ENCODE results near the gene NELFB. TPM values are rescaled to one million over a fixed set of nuclear protein-coding genes. Genes with fewer than 3 reads are reported as not detected.
A peak's percentile ranks its signal among the peaks of the same experiment; 100 is the strongest.

Gene NELFB
- polyA plus RNA-seq, 1 donor from 2014 or later, result 64.7 TPM

DNA sequence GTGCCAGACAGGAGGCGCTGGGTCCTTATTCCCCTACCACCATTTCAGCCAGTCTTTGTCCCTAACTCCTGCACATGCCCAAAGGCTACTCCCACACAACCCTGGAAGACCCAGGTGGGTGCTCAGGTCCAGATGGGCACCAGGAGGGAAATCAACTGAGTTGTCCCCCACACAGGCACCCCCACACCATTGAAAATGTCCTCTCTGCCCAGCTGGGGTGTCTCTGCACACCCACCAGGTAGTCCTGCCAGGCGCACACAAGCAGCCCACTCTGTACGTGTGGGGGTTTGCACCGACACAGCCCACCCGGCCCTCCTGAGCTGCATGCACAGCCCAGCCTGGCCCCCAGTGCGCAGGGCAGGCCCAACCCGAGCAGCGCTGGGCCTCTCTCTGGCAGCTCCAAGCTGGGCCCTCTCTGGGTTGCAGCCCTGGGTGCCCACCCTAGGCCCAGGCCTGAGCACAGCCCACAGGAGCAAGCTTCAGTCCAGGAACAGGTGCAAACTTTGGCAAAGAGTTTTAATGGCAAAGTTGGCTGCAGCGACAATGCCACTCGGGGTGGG lies 35.3 kb upstream of the NELFB start:
- no peak overlapping the region for H3K27ac ChIP-seq (ENCODE audit: low read length)
- H3K4me3 ChIP-seq (ENCODE audit: low read length), result no peak overlapping the region
- H3K27me3 ChIP-seq (ENCODE audit: insufficient read depth, low read depth, low read length), result no peaks in the 10 kb centered on the region
- H3F3A ChIP-seq (ENCODE audit: insufficient read depth, low read length, poor library complexity, severe bottlenecking), result no peaks in the 10 kb centered on the region
- no peaks in the 10 kb centered on the region for H4K20me1 ChIP-seq (ENCODE audit: insufficient read depth)
- H3K4me2 ChIP-seq (ENCODE audit: low read length), result no peak overlapping the region
- no peaks in the 10 kb centered on the region for H3K36me3 ChIP-seq (ENCODE audit: insufficient read depth, low read length)
- no peaks in the 10 kb centered on the region for H3K79me2 ChIP-seq (replicated peaks; ENCODE audit: insufficient read depth, low read length)
- TF ChIP-seq RAD21 (conservative IDR thresholded peaks at IDR 0.05) (no peak), MXI1 (conservative IDR thresholded peaks at IDR 0.05; ENCODE audit: poor library complexity, severe bottlenecking) (no peak), SMC3 (conservative IDR thresholded peaks at IDR 0.05; ENCODE audit: poor library complexity) (no peak)
- no peak overlapping the region for H2AFZ ChIP-seq (ENCODE audit: low read depth, low read length)
- no peak overlapping the region for H3K9ac ChIP-seq (ENCODE audit: low read length)
- H3K9me3 ChIP-seq (ENCODE audit: low read length), result no peaks in the 10 kb centered on the region
- H3K9me2 ChIP-seq (ENCODE audit: insufficient read depth, low read length), result no peaks in the 10 kb centered on the region

DNA sequence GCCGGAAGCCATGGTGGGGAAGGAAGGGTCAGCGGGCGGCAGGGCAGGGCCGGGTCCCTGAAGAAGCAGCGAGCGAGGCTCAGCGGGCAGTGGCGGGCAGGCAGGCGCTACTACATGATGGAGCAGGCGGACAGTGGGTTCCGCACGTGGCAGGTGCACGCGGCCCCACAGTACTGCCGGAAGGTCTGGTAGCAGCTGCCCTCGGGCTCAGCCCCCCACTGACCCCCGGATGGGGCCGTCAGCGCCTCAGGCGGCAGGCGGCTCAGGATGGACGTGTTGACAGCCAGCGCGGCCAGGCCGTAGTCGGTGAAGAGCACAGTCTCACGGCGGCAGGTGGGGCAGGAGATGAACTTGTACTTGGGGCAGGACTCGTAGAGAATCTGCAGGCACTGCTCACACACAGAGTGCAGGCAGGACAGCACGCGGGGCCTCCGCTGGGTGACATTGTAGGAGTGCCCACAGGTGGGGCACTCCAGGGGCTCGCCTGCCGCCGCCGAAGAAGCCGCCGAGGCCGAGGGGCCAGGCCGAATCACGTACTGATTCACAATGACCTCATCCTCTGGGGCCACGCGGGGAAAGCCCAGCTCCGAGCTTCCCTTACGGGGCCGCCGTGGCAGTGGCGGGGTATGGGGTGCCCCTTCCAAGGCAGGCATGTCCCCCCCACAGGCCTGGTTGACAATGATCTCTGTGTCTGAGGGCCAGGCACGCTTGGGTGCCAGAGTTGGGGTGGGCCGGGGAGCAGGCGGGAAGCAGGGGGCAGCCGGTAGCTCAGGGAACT lies 34.6 kb upstream of the NELFB start:
- Histone ChIP-seq H3K27ac (ENCODE audit: low read length) (no peak overlapping the region), H3K4me3 (ENCODE audit: low read length) (peak overlapping the region; percentile 77)

DNA sequence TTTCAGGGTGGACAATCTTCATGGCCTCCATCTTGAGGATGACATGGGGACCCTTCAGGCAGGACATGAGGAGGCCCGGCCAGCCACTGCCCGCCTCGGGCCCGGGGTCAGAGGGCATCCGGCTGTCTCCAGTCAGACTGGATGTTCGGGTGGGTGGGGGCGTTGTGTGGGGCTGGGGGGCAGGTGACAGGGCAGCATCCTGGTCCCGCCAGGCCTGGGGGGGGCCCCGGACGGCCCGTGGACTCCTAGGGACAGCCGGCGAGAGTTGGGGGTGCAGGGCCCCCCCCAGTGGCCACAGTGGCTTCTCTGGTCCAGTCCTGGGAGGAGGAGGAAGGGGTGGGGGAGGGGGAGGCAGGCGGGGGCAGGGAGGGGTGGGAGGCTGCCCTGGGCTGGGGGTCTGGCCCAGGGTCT lies 34.0 kb upstream of the NELFB start:
- H3K4me3 ChIP-seq (ENCODE audit: low read length), result peak overlapping the region; percentile 77
- peak overlapping the region; percentile 72 for H3K9ac ChIP-seq (ENCODE audit: low read length)
- H3K36me3 ChIP-seq (ENCODE audit: insufficient read depth, low read length), result no peaks in the 10 kb centered on the region
- no peaks in the 10 kb centered on the region for H3K27me3 ChIP-seq (ENCODE audit: insufficient read depth, low read depth, low read length)
- no peak overlapping the region for H2AFZ ChIP-seq (ENCODE audit: low read depth, low read length)
- H3K9me2 ChIP-seq (ENCODE audit: insufficient read depth, low read length), result no peaks in the 10 kb centered on the region
- no peaks in the 10 kb centered on the region for H3K9me3 ChIP-seq (ENCODE audit: low read length)
- no peak for TF ChIP-seq MXI1 (conservative IDR thresholded peaks at IDR 0.05; ENCODE audit: poor library complexity, severe bottlenecking)
- no peak for TF ChIP-seq POLR2AphosphoS5 (IDR thresholded peaks at IDR 0.05)
- TF ChIP-seq, protein P1, sequence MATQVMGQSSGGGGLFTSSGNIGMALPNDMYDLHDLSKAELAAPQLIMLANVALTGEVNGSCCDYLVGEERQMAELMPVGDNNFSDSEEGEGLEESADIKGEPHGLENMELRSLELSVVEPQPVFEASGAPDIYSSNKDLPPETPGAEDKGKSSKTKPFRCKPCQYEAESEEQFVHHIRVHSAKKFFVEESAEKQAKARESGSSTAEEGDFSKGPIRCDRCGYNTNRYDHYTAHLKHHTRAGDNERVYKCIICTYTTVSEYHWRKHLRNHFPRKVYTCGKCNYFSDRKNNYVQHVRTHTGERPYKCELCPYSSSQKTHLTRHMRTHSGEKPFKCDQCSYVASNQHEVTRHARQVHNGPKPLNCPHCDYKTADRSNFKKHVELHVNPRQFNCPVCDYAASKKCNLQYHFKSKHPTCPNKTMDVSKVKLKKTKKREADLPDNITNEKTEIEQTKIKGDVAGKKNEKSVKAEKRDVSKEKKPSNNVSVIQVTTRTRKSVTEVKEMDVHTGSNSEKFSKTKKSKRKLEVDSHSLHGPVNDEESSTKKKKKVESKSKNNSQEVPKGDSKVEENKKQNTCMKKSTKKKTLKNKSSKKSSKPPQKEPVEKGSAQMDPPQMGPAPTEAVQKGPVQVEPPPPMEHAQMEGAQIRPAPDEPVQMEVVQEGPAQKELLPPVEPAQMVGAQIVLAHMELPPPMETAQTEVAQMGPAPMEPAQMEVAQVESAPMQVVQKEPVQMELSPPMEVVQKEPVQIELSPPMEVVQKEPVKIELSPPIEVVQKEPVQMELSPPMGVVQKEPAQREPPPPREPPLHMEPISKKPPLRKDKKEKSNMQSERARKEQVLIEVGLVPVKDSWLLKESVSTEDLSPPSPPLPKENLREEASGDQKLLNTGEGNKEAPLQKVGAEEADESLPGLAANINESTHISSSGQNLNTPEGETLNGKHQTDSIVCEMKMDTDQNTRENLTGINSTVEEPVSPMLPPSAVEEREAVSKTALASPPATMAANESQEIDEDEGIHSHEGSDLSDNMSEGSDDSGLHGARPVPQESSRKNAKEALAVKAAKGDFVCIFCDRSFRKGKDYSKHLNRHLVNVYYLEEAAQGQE (IDR thresholded peaks at IDR 0.05; ENCODE audit: borderline replicate concordance), result no peak
- H3F3A ChIP-seq (ENCODE audit: insufficient read depth, low read length, poor library complexity, severe bottlenecking), result no peaks in the 10 kb centered on the region
- no peak overlapping the region for H3K4me2 ChIP-seq (ENCODE audit: low read length)
- no peak overlapping the region for H3K27ac ChIP-seq (ENCODE audit: low read length)
- H3K79me2 ChIP-seq (replicated peaks; ENCODE audit: insufficient read depth, low read length), result no peaks in the 10 kb centered on the region
- H4K20me1 ChIP-seq (ENCODE audit: insufficient read depth), result no peaks in the 10 kb centered on the region

More for the DNA sequence above, 34.6 kb upstream of the NELFB start:
- no peaks in the 10 kb centered on the region for H3K9me3 ChIP-seq (ENCODE audit: low read length)
- H3K9me2 ChIP-seq (ENCODE audit: insufficient read depth, low read length), result no peaks in the 10 kb centered on the region
- H3K4me2 ChIP-seq (ENCODE audit: low read length), result no peak overlapping the region
- no peak overlapping the region for H3K9ac ChIP-seq (ENCODE audit: low read length)
- H2AFZ ChIP-seq (ENCODE audit: low read depth, low read length), result no peak overlapping the region
- TF ChIP-seq POLR2AphosphoS5 (IDR thresholded peaks at IDR 0.05) (no peak), EZH2 (IDR thresholded peaks at IDR 0.05; ENCODE audit: borderline replicate concordance, insufficient read depth, low read length, poor library complexity, severe bottlenecking) (no peak), SMC3 (conservative IDR thresholded peaks at IDR 0.05; ENCODE audit: poor library complexity) (no peak), MXI1 (conservative IDR thresholded peaks at IDR 0.05; ENCODE audit: poor library complexity, severe bottlenecking) (no peak), EP300 (conservative IDR thresholded peaks at IDR 0.05; ENCODE audit: poor library complexity, severe bottlenecking) (no peak)
- H3K27me3 ChIP-seq (ENCODE audit: insufficient read depth, low read depth, low read length), result no peaks in the 10 kb centered on the region
- H3F3A ChIP-seq (ENCODE audit: insufficient read depth, low read length, poor library complexity, severe bottlenecking), result no peaks in the 10 kb centered on the region
- no peaks in the 10 kb centered on the region for H4K20me1 ChIP-seq (ENCODE audit: insufficient read depth)
- H3K36me3 ChIP-seq (ENCODE audit: insufficient read depth, low read length), result no peaks in the 10 kb centered on the region
- no peaks in the 10 kb centered on the region for H3K79me2 ChIP-seq (replicated peaks; ENCODE audit: insufficient read depth, low read length)
